Neural cell (in vitro differentiated cells): ENCODE data around the gene WWC2. TPM values are rescaled to one million over a fixed set of nuclear protein-coding genes. Genes with fewer than 3 reads are reported as not detected.

Experiments used
- H2AFZ ChIP-seq: fragments of 200-600, 300-800 bp; sonication (generic), shearing (Covaris generic); 2 replicates; pipeline ENCODE4 v1.6.0; 2014; ENCODE audit warnings: low read depth, mild to moderate bottlenecking, antibody characterized with exemption, low read length, moderate library complexity
- H3F3A ChIP-seq: fragments of 200-600 bp; shearing (Covaris generic); 2 replicates; pipeline ENCODE4 v1.6.1; 2016; ENCODE audit warnings: mild to moderate bottlenecking, moderate library complexity, mixed read lengths, antibody characterized with exemption, low read length; ENCODE audit not compliant: insufficient read depth, poor library complexity, severe bottlenecking
- H3K27ac ChIP-seq: fragments of 200-600, 300-800 bp; sonication (generic), shearing (Covaris generic); 2 replicates; pipeline ENCODE4 v1.5.1; 2014; ENCODE audit warnings: mild to moderate bottlenecking, low read length, moderate library complexity
- H3K27me3 ChIP-seq: fragments of 300-800, 200-600 bp; sonication (generic), shearing (Covaris generic); 2 replicates; pipeline ENCODE4 v1.6.0; 2014; ENCODE audit warnings: mild to moderate bottlenecking, low read depth, low read length, moderate library complexity; ENCODE audit not compliant: insufficient read depth
- H3K36me3 ChIP-seq: fragments of 300-800, 200-600 bp; sonication (generic), shearing (Covaris generic); 2 replicates; pipeline ENCODE4 v1.5.1; 2014; ENCODE audit warnings: mild to moderate bottlenecking, antibody characterized with exemption, low read length, moderate library complexity; ENCODE audit not compliant: insufficient read depth
- H3K4me2 ChIP-seq: fragments of 300-800, 200-600 bp; sonication (generic), shearing (Covaris generic); 2 replicates; pipeline ENCODE4 v1.6.0; 2014; ENCODE audit warnings: mild to moderate bottlenecking, low read length
- H3K4me3 ChIP-seq: fragments of 300-800, 200-600 bp; sonication (generic), shearing (Covaris generic); 2 replicates; pipeline ENCODE4 v1.5.1; 2014; ENCODE audit warnings: mild to moderate bottlenecking, low read length, moderate library complexity
- H3K79me2 ChIP-seq: fragments of 200-600 bp; shearing (Covaris generic); replicated peaks from 2 replicates; pipeline ENCODE4 v1.6.0; 2014; ENCODE audit warnings: mild to moderate bottlenecking, low read length, moderate library complexity; ENCODE audit not compliant: insufficient read depth
- H3K9ac ChIP-seq: fragments of 300-800, 200-600 bp; sonication (generic), shearing (Covaris generic); 2 replicates; pipeline ENCODE4 v1.6.1; 2016; ENCODE audit warnings: mild to moderate bottlenecking, low read length, mixed read lengths
- H3K9me2 ChIP-seq: fragments of 200-600 bp; shearing (Covaris generic); 2 replicates; pipeline ENCODE4 v1.6.1; 2016; ENCODE audit warnings: mild to moderate bottlenecking, low read length, mixed read lengths; ENCODE audit not compliant: insufficient read depth
- H3K9me3 ChIP-seq: fragments of 200-600, 300-800 bp; sonication (generic), shearing (Covaris generic); 2 replicates; pipeline ENCODE4 v1.6.1; 2016; ENCODE audit warnings: mild to moderate bottlenecking, mixed run types, low read length, moderate library complexity, mixed read lengths
- H4K20me1 ChIP-seq: fragments of 200-600 bp; shearing (Covaris generic); 2 replicates; pipeline ENCODE4 v1.6.1; 2016; ENCODE audit warnings: mild to moderate bottlenecking, mixed run types; ENCODE audit not compliant: insufficient read depth
- EP300 ChIP-seq: fragments of 450-650 bp; conservative IDR thresholded peaks from 2 replicates; pipeline ENCODE4 v1.6.1; 2014; ENCODE audit warnings: antibody characterized with exemption, mild to moderate bottlenecking, moderate library complexity; ENCODE audit not compliant: poor library complexity, severe bottlenecking
- EZH2 ChIP-seq: fragments of 200-600, 300-800 bp; shearing (Covaris generic), sonication (generic); IDR thresholded peaks from 2 replicates; pipeline ENCODE4 v1.6.1; 2014; ENCODE audit warnings: antibody characterized with exemption, low read length, borderline replicate concordance, mild to moderate bottlenecking; ENCODE audit not compliant: insufficient read depth, poor library complexity, severe bottlenecking
- MXI1 ChIP-seq: fragments of 450-650 bp; conservative IDR thresholded peaks from 2 replicates; pipeline ENCODE4 v1.6.1; 2014; ENCODE audit warnings: antibody characterized with exemption, mild to moderate bottlenecking; ENCODE audit not compliant: poor library complexity, severe bottlenecking
- POLR2AphosphoS5 ChIP-seq: IDR thresholded peaks from 2 replicates; pipeline ENCODE4 v1.6.1; 2012
- RAD21 ChIP-seq: fragments of 450-650 bp; conservative IDR thresholded peaks from 2 replicates; pipeline ENCODE4 v1.6.1; 2014; ENCODE audit warnings: antibody characterized with exemption, mild to moderate bottlenecking, moderate library complexity
- SMC3 ChIP-seq: fragments of 450-650 bp; conservative IDR thresholded peaks from 2 replicates; pipeline ENCODE4 v1.6.1; 2014; ENCODE audit warnings: antibody characterized with exemption, mild to moderate bottlenecking, moderate library complexity; ENCODE audit not compliant: poor library complexity
- TAF1 ChIP-seq: IDR thresholded peaks from 2 replicates; pipeline ENCODE4 v1.6.1; 2012; ENCODE audit warnings: low read depth
- polyA plus RNA-seq: library from polyadenylated mRNA; depleted of rRNA; stranded (reverse); fragments of >200 nt; gene quantifications from 2 replicates; pipeline ENCODE4 v1.2.3, GENCODE V29; 2014
- TF ChIP-seq, protein P1 (sequence below): IDR thresholded peaks from 2 replicates; pipeline ENCODE4 v1.6.1; 2012; ENCODE audit warnings: borderline replicate concordance
- TF ChIP-seq, protein P2 (sequence below): fragments of 450-650 bp; IDR thresholded peaks from 2 replicates; pipeline ENCODE4 v1.5.1; 2014; ENCODE audit warnings: antibody characterized with exemption, mild to moderate bottlenecking, moderate library complexity; ENCODE audit not compliant: poor library complexity, severe bottlenecking

The WWC2 gene
- polyA plus RNA-seq, 1 donor from 2014 or later: 5.7 TPM

DNA sequence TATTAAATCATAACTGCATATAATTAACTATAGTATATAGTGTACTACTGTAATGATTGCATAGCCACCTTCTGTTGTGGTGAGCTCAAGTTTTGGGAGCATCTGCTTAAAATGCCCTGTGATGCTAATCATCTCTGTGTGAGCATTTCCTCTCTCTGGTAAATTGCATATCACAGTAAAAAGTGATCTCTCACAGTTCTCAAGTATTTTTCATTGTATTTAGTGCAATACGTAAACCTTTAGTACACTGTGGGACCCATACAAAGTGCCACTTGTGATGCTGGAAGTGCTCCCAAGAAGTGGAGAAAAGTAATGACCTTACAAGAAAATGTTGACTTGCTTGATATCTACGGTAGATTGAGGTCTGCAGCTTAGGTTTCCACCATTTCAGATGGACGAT is 82.0 kb downstream of the WWC2 start:
- Histone ChIP-seq H3K4me2 (no peak overlapping the region), H3K27me3 (no peaks in the 10 kb centered on the region), H2AFZ (no peak overlapping the region), H3K79me2 (no peaks in the 10 kb centered on the region), H3K9me2 (no peaks in the 10 kb centered on the region), H3F3A (no peaks in the 10 kb centered on the region), H3K36me3 (no peaks in the 10 kb centered on the region), H4K20me1 (no peaks in the 10 kb centered on the region), H3K4me3 (no peak overlapping the region), H3K9ac (no peak overlapping the region), H3K9me3 (no peaks in the 10 kb centered on the region), H3K27ac (no peak overlapping the region)
- TF ChIP-seq MXI1 (no peak), EZH2 (no peak), EP300 (no peak), POLR2AphosphoS5 (no peak), TAF1 (no peak), SMC3 (no peak), RAD21 (no peak)
- TF ChIP-seq, protein P1, sequence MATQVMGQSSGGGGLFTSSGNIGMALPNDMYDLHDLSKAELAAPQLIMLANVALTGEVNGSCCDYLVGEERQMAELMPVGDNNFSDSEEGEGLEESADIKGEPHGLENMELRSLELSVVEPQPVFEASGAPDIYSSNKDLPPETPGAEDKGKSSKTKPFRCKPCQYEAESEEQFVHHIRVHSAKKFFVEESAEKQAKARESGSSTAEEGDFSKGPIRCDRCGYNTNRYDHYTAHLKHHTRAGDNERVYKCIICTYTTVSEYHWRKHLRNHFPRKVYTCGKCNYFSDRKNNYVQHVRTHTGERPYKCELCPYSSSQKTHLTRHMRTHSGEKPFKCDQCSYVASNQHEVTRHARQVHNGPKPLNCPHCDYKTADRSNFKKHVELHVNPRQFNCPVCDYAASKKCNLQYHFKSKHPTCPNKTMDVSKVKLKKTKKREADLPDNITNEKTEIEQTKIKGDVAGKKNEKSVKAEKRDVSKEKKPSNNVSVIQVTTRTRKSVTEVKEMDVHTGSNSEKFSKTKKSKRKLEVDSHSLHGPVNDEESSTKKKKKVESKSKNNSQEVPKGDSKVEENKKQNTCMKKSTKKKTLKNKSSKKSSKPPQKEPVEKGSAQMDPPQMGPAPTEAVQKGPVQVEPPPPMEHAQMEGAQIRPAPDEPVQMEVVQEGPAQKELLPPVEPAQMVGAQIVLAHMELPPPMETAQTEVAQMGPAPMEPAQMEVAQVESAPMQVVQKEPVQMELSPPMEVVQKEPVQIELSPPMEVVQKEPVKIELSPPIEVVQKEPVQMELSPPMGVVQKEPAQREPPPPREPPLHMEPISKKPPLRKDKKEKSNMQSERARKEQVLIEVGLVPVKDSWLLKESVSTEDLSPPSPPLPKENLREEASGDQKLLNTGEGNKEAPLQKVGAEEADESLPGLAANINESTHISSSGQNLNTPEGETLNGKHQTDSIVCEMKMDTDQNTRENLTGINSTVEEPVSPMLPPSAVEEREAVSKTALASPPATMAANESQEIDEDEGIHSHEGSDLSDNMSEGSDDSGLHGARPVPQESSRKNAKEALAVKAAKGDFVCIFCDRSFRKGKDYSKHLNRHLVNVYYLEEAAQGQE: no peak
- TF ChIP-seq, protein P2, sequence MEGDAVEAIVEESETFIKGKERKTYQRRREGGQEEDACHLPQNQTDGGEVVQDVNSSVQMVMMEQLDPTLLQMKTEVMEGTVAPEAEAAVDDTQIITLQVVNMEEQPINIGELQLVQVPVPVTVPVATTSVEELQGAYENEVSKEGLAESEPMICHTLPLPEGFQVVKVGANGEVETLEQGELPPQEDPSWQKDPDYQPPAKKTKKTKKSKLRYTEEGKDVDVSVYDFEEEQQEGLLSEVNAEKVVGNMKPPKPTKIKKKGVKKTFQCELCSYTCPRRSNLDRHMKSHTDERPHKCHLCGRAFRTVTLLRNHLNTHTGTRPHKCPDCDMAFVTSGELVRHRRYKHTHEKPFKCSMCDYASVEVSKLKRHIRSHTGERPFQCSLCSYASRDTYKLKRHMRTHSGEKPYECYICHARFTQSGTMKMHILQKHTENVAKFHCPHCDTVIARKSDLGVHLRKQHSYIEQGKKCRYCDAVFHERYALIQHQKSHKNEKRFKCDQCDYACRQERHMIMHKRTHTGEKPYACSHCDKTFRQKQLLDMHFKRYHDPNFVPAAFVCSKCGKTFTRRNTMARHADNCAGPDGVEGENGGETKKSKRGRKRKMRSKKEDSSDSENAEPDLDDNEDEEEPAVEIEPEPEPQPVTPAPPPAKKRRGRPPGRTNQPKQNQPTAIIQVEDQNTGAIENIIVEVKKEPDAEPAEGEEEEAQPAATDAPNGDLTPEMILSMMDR: no peak

DNA sequence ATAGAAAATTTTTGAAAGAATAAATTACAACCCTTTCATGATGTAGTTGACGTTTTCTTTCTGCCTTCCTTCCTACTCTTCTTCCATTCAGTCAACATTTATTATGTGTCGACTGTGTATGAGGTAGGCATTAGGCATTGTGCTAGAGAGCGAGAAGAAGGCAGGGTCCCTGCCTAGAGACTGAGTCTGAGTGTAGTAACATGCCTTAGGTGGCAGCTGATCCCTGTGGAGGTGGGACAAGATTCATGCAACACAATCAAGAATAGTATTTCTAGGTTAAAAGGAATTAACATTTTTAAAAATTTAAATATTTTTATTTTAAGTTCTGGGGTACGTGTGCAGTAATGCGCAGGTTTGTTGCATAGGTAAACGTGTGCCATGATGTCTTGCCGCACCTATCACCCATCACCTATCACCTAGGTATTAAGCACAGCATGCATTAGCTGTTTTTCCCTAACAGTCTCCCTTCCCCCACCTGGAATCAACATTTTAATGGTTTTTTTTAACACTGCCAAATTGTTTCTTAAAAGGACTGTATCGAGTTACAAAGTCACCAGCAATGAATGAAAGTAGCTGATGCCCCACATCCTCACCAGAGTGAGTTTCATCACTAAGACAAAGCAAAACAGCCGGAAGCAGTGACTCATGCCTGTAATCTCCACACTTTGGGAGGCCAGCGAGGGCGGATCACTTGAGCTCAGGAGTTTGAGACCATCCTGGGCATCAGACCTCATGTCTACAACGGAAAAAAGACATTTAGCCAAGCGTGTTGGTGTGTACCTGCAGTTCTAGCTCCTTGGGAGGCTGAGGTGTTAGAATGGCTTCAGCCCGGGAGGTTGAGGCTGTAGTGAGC is 84.0 kb downstream of the WWC2 start:
- no peaks in the 10 kb centered on the region for H3K27me3 ChIP-seq
- H3K9me3 ChIP-seq: no peaks in the 10 kb centered on the region
- no peaks in the 10 kb centered on the region for H3F3A ChIP-seq
- no peaks in the 10 kb centered on the region for H4K20me1 ChIP-seq
- no peak overlapping the region for H3K9ac ChIP-seq
- no peak overlapping the region for H3K4me3 ChIP-seq
- H3K36me3 ChIP-seq: no peaks in the 10 kb centered on the region
- H3K27ac ChIP-seq: no peak overlapping the region
- no peak for TF ChIP-seq TAF1
- TF ChIP-seq, protein P1: no peak
- no peak for TF ChIP-seq RAD21
- no peak for TF ChIP-seq EZH2
- no peak for TF ChIP-seq POLR2AphosphoS5
- TF ChIP-seq, protein P2: no peak
- TF ChIP-seq MXI1: no peak
- no peak for TF ChIP-seq EP300
- no peak overlapping the region for H3K4me2 ChIP-seq
- no peaks in the 10 kb centered on the region for H3K9me2 ChIP-seq
- no peaks in the 10 kb centered on the region for H3K79me2 ChIP-seq
- H2AFZ ChIP-seq: no peak overlapping the region
